ENCODE measurements around the gene MYBPC1.
"Not testable (repeated sequence)": the region's sequence is repeated elsewhere in the genome, so short reads cannot be mapped to it uniquely, and the experiment has no call there.

MYBPC1 gene

DNA sequence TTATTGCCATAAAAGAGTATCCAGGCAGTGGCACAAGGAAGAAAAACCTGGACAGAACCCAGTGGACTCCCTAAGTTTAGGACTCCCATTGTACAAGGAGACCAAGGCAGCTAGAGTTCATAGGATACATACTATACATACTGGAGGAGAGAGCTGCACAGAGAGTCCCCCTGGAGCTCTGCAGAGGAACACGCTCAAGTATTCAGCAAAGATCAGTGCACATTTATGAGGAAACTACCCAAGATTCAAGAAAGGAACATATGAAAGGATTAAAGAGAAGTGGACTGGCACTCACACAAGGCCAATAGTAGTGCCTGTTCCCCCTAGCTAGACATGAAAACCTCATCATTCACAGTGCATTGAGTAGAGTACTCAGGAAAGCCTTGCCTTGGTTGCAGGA lies 59.7 kb downstream of the MYBPC1 start:
- DNase-seq (ENCODE audit: low read depth in 2 of 2), result no peak

DNA sequence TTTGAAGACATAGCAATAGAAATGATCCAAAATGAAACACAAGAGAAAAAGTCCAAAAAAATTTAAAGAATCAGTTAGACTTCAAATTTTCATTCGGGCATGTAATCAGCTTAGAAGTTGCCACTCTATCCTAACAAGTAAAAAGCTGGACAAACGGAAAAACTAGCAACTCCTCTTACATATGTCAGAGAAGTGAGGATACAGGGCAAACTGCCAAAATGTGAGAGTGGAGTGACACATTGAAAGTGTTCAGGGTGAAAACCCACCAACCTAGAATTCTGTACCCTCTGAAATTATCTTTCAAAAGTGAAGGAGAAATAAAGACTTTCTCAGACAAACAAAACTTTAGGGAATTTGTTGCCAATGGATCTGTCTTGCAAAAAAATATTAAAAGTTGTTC lies 60.6 kb downstream of the MYBPC1 start:
- no peak for DNase-seq (ENCODE audit: low read depth in 2 of 2)

DNA sequence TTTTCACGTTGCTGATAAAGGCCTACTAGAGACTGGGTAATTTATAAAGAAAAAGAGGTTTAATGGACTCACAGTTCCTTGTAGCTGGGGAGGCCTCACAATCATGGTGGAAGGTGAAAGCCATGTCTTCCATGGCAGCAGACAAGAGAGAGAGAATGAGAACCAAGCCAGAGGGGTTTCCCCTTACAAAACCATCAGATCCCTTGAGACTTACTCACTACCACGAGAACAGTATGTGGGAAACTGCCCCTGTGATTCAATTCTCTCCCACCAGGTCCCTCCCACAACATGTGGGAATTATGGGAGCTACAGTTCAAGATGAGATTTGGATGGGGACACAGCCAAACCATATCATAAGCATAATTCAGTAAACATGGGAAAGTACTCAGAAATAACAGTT lies 65.9 kb downstream of the MYBPC1 start:
- DNase-seq (ENCODE audit: low read depth in 2 of 2), result not testable (repeated sequence)

DNA sequence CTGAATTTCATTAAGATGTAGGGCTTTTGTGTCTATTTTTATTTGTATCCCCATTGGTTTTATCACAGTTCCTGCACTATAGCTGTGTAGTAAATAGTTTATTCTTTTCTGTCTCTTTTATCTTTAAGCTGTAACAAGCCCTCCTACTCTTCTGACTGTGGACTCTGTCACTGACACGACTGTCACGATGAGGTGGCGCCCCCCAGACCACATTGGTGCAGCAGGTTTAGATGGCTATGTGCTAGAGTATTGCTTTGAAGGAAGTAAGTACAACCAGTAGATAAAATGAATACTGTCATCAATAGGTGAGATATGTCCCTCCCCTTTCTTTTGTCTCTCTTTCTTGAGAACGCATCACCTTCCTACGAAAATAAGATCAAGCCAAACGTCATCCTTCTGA lies 68.5 kb downstream of the MYBPC1 start:
- DNase-seq (ENCODE audit: low read depth in 2 of 2), result no peak

DNA sequence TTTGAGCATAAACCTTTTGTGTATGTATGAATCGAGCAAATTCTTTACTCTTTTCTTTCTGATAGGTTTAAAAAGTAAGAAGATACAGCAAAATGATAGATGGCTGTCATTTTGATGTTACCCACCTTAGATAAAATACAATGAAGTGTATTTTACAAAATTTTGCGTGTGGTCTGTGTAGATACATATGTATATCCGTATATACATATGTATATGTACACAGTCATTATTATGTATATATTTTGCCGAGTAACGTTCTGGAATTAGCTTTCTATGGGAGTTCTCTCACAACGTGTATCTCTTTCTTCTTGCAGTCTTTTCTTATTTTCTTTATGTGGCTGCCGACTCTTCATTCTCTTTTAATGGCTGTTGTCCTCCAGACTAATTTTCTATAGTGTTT lies 70.2 kb downstream of the MYBPC1 start:
- no peak for DNase-seq (ENCODE audit: low read depth in 2 of 2)

DNA sequence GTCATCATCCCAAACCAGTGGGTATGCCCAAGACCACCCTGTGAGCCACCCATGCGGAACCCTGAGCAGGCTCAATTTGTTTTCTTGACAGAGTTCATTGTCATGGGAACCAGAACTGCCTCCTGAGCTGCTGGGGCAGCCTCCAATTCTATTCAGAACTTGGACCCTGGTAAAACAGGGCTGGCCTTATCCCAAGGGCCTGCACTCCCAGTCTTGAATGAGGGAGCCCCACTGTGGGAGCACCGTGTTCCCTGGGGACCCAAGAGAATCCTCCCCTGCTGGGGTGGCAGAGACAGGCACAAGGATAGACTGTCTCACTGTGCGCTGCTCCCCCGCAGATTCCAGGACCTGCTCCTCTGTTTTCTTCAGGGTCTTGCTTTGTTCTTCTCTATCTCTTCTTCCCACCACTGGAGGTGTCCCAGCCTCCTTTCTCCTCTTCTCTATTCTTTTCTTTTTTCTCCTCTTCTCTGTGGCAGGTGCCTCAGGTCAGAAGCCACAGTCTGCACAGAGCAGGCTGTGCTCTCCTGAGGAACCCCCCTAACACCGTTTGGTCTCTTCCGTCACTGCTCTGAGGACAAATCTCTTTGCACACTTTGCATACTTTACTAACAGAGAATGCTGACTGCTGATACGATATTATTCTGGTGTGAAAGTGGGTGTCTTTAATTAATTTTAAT lies 71.4 kb downstream of the MYBPC1 start:
- no peak for DNase-seq (ENCODE audit: low read depth in 2 of 2)

DNA sequence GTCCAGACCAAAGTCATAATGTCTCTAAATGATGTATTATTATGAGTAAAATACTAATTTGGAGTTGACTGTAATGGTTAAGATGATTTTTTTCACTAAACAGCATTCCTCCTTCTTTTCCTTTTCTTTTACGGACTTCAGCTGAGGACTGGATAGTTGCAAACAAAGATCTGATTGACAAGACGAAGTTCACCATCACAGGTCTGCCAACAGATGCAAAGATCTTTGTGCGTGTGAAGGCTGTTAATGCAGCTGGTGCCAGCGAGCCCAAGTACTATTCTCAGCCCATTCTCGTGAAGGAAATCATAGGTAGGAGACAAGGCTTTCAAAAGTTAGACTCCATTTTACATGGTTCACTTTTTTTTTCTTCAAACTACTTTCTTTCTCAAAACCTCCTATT lies 72.8 kb downstream of the MYBPC1 start:
- no peak for DNase-seq (ENCODE audit: low read depth in 2 of 2)

DNA sequence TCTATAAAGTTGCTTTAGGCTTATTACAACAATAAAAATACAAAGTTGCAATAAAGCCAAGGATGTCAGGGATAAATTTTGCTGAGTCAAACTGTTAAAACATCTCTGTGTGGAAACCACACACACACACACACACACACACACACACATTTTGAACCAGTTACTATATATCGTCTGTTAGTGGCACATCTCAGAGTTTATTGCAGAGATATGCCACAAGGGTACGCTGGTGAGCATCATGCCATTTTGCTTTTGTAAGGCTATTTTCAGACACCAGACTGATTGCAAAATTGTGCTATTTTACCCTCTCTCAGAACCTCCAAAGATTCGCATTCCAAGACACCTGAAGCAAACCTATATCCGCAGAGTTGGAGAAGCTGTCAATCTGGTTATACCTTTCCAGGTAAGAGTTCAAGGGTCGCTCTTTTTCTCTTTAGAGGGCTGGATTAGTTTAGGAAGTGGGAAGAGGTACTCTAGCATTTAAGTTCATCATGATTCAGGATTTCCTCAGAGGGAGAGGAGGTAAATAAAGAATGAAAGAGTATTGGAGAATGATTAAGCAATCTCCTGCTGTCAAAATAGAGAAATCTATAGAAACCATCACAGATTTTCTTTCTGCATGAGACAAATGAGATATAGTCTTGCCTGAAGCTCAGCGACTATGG lies 75.4 kb downstream of the MYBPC1 start:
- DNase-seq (ENCODE audit: low read depth in 2 of 2), result no peak

DNA sequence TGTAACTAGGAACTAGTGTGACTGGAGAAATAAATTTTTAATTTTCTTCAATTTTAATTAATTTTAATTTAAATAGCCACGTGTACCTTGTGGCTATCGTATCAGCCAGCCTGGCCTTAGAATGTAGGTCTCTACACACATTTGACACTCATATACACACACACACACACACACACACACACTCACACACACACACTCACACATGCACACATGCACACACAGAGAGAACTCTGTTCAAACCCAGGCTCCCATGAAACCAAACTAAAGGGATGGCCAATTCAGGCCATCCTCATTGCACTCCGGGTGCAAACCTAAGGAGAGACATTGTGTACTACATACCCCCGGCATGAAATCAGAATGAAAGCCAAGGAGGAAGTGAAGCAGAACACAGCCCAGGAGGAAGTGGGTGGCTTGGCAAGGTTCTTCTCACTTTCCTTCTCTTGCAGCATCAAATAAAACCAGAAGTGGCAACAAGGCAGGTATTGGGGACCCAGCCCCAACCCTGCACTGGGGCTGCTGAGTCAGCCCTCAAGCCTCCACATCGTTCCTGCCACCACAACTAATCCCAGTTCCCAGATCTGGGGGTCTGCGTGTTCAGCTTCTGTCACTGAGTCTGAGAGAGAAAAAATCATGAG lies 76.5 kb downstream of the MYBPC1 start:
- no peak for DNase-seq (ENCODE audit: low read depth in 2 of 2)

DNA sequence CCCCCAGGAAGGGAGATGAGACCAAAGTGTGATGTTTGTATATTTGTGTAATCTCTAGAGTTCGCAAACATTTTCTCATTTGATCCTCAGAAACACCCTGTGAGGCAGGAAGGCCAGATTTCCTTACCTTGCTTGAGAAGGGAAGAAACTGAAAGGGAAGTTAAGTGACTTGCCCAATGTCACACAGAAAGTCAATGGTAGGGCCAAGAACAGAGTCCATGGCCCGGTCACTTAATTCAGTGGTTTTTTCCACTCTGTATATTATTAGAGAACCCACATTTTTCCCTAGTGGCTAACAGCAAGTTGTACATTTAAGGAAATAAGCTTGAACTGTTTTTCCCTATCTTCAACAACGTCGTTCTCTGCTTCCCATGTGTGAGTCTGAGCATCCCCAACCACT lies 77.1 kb downstream of the MYBPC1 start:
- no peak for DNase-seq (ENCODE audit: low read depth in 2 of 2)

DNA sequence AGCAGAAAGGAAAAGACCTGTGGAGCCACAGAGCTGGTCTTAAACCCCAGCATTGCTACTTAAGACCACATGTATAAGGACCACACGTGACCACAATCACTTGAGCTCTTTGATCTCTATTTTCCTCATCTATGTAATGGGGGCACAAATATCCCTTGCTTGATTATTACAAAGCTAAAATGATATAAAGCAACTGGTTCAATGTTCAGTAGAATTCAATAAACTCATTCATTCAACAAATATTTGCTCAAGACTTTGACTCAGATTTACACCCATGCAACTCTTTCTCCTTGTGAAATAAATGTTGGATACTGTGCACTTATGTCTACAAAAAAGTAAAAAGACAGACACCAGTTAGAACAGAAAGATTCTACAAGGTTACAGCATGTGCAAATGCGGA lies 80.8 kb downstream of the MYBPC1 start:
- DNase-seq (ENCODE audit: low read depth in 2 of 2), result no peak

DNA sequence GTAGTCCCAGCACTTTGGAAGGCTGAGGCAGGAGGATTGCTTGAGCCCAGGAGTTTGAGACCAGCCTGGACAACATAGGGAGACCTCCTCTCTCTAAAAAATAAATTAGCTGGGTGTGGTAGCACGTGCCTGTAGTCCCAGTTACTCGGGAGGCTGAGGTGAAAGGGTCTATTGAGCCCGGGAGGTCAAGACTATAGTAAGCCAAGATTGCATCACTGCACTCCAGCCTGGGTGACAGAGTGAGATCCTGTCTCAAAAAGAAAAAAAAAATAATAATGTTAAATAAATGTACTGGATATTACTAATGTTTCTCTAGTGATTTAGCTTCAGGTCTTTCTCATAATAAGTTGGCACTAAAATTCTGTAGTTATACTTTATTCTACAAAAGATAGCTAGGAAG lies 81.7 kb downstream of the MYBPC1 start:
- not testable (repeated sequence) for DNase-seq (ENCODE audit: low read depth in 2 of 2)

DNA sequence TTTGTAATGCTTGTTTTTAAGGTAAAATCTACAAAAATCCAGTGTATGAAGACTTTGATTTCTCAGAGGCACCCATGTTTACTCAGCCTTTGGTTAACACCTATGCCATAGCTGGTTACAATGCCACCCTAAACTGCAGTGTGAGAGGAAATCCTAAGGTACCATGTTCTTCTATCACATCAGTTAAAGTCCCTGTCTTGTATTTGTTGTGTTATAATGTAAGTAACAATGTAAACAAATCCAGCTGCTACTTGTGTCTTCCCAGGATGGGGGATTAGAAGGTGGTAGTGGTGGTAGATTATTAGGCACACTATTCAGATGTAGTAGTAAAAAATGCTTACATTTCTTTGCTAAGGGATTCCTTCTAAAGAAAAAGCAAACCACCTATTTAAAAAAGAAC lies 83.3 kb downstream of the MYBPC1 start:
- DNase-seq (ENCODE audit: low read depth in 2 of 2), result no peak

DNA sequence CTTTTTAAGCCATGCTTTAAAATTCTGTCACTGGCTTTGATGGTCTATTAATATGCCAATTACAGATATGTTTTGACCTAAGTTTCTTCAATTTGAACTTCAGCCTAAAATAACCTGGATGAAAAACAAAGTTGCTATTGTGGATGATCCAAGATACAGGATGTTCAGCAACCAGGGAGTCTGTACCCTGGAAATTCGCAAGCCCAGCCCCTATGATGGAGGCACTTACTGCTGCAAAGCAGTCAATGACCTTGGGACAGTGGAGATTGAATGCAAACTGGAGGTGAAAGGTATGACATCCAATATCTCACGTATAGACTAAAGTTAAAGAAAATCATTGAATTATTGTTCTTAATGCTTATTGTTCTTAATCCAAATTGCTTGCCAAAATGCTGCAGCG lies 85.5 kb downstream of the MYBPC1 start:
- no peak for DNase-seq (ENCODE audit: low read depth in 2 of 2)

DNA sequence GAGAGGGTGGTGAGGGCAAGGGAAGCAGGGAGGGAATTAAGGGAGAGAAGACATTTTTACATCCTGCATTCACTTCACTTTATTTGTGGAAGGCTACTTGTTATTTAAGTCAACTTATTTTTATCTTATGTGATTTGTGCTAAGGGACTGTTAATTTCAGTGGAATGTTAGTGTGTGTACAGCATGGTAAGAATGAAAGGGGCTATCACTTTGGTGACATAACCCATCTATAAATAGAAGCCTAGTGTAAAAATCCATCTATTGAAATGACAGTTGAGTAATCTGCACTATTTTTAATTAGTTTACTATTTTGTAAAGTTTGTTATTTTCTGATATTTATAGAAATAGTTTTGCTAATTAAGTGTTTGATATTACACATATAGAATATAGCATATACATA lies 85.9 kb downstream of the MYBPC1 start:
- DNase-seq (ENCODE audit: low read depth in 2 of 2), result no peak

DNA sequence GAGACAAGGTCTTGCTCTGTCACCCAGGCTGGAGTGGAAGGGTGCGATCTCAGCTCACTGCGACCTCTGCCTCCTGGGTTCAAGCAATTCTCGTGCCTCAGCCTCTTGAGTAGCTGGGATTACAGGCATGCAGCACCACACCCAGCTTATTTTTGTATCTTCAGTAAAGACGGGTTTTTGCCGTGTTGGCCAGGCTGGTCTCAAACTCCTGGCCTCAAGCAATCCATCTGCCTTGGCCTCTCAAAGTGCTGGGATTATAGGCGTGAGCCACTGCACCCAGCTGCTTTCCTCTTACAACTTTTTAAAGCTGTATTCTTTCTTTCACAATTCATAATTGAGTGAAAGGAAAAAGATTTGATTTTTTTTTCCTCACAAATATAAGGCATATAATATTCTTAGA lies 86.9 kb downstream of the MYBPC1 start:
- DNase-seq (ENCODE audit: low read depth in 2 of 2), result not testable (repeated sequence)

DNA sequence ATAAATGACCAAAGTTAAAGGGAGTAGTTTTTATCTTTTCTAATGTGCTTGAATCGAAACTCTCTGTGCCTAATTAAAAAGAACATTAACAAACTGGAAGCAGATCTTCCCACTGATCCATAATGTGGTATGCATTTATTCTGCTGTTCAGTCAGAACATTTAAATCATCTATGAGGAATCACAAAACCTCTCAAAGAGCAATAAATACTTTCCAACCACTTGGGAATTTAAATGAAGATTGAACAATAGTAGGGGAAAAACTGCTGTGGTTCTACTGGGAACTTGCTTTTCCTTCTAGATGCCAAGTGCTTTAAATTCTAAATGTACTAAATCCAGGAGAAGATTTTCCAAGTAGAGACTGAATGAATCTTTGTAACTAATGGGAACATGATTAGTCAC lies 90.3 kb downstream of the MYBPC1 start:
- DNase-seq (ENCODE audit: low read depth in 2 of 2), result no peak

DNA sequence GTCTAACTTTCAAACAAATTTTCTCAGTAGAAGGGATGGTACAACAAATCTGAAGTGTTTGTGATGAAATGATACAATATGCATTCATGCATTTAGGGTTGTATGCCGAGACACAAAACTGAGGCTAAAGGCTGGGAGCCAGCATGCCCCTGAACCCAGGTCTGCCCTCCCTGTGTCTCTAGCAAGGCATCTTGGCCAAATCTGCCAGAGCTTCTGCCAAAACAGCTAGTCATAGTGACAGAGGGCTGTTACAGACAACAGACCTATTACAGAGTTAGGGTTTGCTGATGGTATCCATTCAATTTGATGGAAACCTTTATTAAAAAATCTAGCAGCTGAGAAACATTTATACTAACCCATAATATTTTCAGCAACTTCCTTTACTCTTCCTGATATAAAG lies 91.4 kb downstream of the MYBPC1 start:
- no peak for DNase-seq (ENCODE audit: low read depth in 2 of 2)

DNA sequence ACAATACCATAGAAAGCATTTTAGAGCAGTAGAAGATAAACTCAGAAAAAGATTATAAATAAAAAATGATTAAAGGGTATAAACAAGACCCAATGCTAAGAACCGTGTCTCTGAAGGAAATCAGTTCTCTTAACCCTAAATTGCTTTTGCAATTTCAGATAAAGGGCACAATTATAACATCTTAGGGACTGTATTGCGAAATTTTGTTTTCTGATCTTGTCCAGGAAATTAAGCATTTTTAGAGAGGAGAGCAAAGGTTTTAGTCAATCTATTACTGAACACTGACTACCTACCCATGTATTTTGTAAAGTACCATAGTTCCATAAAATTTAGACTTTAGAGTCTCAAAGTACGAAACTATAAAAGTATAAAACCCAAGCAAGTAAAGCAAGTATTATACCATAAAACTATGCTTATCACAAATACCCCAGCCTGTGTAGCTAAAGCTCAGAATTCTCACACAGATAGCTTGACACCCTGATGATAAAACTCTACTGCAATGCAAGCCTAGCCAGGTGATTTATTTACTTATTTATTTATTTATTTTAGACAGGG lies 95.8 kb downstream of the MYBPC1 start:
- no peak for DNase-seq (ENCODE audit: low read depth in 2 of 2)

DNA sequence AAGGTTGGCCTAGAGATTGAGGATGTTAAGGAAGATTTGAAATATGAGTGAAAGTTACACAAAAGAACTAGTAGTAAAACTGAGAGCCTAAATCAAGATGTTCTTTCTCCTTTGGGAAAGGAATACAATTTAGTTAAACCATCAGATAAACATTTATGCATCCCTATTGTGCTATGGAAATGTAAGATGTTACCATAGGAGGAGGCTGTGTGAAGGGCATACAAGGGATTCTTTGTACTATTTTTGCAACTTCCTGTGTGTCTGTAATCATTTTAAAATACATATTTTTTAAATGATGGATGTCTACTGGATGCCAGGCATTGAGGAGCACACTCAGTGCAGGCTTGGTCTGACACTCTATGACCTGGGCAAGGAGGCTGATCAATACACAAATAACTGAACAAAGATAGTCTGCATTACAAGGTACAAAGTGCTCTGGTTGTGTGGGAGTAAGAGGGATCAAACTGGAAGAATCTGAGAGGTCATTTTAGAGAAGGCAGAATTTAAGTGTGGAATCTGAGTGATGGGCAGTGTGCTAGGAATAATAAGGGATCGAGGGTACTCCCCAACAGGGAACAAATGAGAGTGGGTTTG lies 96.8 kb downstream of the MYBPC1 start:
- no peak for DNase-seq (ENCODE audit: low read depth in 2 of 2)

DNA sequence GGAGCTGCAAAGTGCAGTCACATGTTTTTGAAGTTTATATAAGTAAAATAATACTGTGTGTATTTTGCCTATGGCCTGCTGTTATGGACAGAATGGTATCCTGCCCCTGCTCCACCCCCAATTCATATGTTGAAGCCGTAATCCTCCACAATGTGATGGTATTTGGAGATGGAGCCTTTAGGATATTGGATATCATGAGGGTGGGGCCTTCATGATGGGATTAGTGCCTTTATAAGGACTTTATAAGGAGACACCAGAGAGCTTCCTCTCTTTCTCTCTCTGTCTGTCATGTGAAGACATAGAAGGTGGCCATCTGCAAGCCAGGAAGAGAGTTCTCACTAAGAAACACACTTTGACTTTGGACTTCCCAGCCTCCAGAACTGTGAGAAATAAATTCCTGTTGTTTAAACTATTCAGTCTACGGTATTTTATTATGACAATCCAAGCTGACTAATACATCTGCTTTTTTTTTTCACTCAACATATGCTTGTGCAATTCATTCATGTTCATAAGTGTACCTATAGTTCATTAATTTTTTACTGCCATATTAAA lies 99.6 kb downstream of the MYBPC1 start:
- DNase-seq (ENCODE audit: low read depth in 2 of 2), result no peak

DNA sequence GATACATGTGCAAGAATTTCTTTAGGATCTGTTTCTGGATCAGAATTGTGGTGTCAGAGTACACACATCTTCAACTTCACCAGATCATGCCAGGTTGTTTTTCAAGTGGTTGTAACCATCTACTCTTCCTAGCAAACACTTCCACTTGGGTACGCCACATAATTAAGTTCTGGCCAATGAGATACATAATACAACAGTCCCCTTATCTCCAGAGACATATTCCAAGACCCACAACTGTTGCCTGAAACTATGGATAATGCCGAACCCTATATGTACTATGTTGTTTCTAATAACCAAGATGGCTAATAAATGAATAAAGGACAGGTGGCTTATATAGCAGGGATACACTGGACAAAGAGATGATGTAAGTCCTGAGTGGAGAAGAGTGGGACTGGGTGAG lies 100.2 kb downstream of the MYBPC1 start:
- DNase-seq (ENCODE audit: low read depth in 2 of 2), result no peak
